Activated CD8-positive, alpha-beta memory T cell treated with anti-CD3 and anti-CD28 coated beads for 48 hours (primary cell): ENCODE results near the gene C11orf54.
"Not testable (repeated sequence)": the region's sequence is repeated elsewhere in the genome, so short reads cannot be mapped to it uniquely, and the experiment has no call there.

Experiments used
- DNase-seq, 3 experiments: peaks; one replicate each; pipeline ENCODE4 v3.0.0-alpha.2; 2020; ENCODE audit warnings: low read depth in 2 of 3, low spot score in 2 of 3

C11orf54 gene

GRCh38 chr11:93734427-93735222, 6.8 kb upstream of the C11orf54 start:
- no peak for DNase-seq

GRCh38 chr11:93735627-93736026, 5.8 kb upstream of the C11orf54 start:
- no peak for DNase-seq

- no peak for DNase-seq
Measured at GRCh38 chr11:93736129-93736528, 5.3 kb upstream of the C11orf54 start.

GRCh38 chr11:93737904-93738612, 3.4 kb upstream of the C11orf54 start:
- DNase-seq, result no peak

GRCh38 chr11:93738647-93739081, 2.8 kb upstream of the C11orf54 start:
- DNase-seq, result no peak

- DNase-seq, result peak in 1 of 3 experiments; percentile 18
Measured at GRCh38 chr11:93740031-93740729, 1.3 kb upstream of the C11orf54 start.

GRCh38 chr11:93740730-93741093, 760 bp upstream of the C11orf54 start:
- DNase-seq, result no peak

GRCh38 chr11:93741882-93742226, 382 bp downstream of the C11orf54 start:
- no peak for DNase-seq

GRCh38 chr11:93743291-93743690, 1.8 kb downstream of the C11orf54 start:
- DNase-seq, result no peak

GRCh38 chr11:93744669-93745004, 3.2 kb downstream of the C11orf54 start:
- no peak for DNase-seq

GRCh38 chr11:93745005-93745755, 3.7 kb downstream of the C11orf54 start:
- DNase-seq, result not testable (repeated sequence)

- no peak for DNase-seq
Measured at GRCh38 chr11:93746101-93746500, 4.6 kb downstream of the C11orf54 start.

- DNase-seq, result no peak
Measured at GRCh38 chr11:93747122-93747521, 5.7 kb downstream of the C11orf54 start.

- no peak for DNase-seq
Measured at GRCh38 chr11:93751001-93751400, 9.5 kb downstream of the C11orf54 start.

GRCh38 chr11:93753241-93753640, 11.8 kb downstream of the C11orf54 start:
- DNase-seq, result no peak

GRCh38 chr11:93756748-93757147, 15.3 kb downstream of the C11orf54 start:
- no peak for DNase-seq

- no peak for DNase-seq
Measured at GRCh38 chr11:93757301-93757700, 15.8 kb downstream of the C11orf54 start.

- no peak for DNase-seq
Measured at GRCh38 chr11:93757924-93758865, 16.7 kb downstream of the C11orf54 start.

- not testable (repeated sequence) for DNase-seq
Measured at GRCh38 chr11:93759123-93759522, 17.7 kb downstream of the C11orf54 start.

- no peak for DNase-seq
Measured at GRCh38 chr11:93761910-93762309, 20.4 kb downstream of the C11orf54 start.
